Dendritic cell treated with granulocyte-macrophage colony-stimulating factor and Interleukin-4, amounts not matched to agents 40 ng/mL and 50 ng/mL, for 4 days (primary cell): ENCODE data around the gene SF3A2.
"Not testable (repeated sequence)": the region's sequence is repeated elsewhere in the genome, so short reads cannot be mapped to it uniquely, and the experiment has no call there.

ENCODE experiments used
- H3K27ac Mint-ChIP-seq: one replicate; pipeline ENCODE4 v1.8.0; 2022; ENCODE audit warnings: mild to moderate bottlenecking, mixed read lengths
- H3K27me3 Mint-ChIP-seq: one replicate; pipeline ENCODE4 v1.8.0; 2022; ENCODE audit warnings: mild to moderate bottlenecking, mixed read lengths
- H3K36me3 Mint-ChIP-seq: one replicate; pipeline ENCODE4 v1.8.0; 2022; ENCODE audit warnings: low read depth, mixed read lengths
- H3K4me1 Mint-ChIP-seq: one replicate; pipeline ENCODE4 v1.8.0; 2022; ENCODE audit warnings: low read depth, mixed read lengths
- H3K4me3 Mint-ChIP-seq: one replicate; pipeline ENCODE4 v1.8.0; 2022; ENCODE audit warnings: mild to moderate bottlenecking, moderate library complexity, mixed read lengths
- H3K9me3 Mint-ChIP-seq: one replicate; pipeline ENCODE4 v1.8.0; 2022; ENCODE audit warnings: mixed read lengths
- intact Hi-C: fragments of 100-400 bp; cut with micrococcal nuclease; formaldehyde crosslinking; loops from one replicate; pipeline ENCODE4 v1.15.0; 2022

The SF3A2 gene

GRCh38 chr19:2281265-2282061 lies 44.8 kb downstream of the SF3A2 start:
- intact Hi-C loops, H3K9me3 Mint-ChIP-seq, H3K27me3 Mint-ChIP-seq: not testable (repeated sequence)
- H3K4me3 Mint-ChIP-seq, result peak overlapping the region; percentile 88
- peak overlapping the region; percentile 93 for H3K27ac Mint-ChIP-seq
- peaks cover 38% of the 10 kb centered on the region for H3K36me3 Mint-ChIP-seq
- peaks cover 60% of the 10 kb centered on the region for H3K4me1 Mint-ChIP-seq

GRCh38 chr19:2282062-2282861 lies 45.6 kb downstream of the SF3A2 start, which contains the start of gene PEAK3:
TSS of gene PEAK3 (minus strand) at chr19:2282175. CDS start at chr19:2280931, 1,244 bp downstream.
- intact Hi-C loops, result no loop called here
- peaks cover 13% of the 10 kb centered on the region for H3K27me3 Mint-ChIP-seq
- H3K4me3 Mint-ChIP-seq, result peak within 1 kb of the TSS; percentile 88
- peak within 1 kb of the TSS; percentile 93 for H3K27ac Mint-ChIP-seq
- H3K9me3 Mint-ChIP-seq, result no peaks in the 10 kb centered on the region
- H3K36me3 Mint-ChIP-seq, result peaks cover 30% of the 10 kb centered on the region
- H3K4me1 Mint-ChIP-seq, result peaks cover 53% of the 10 kb centered on the region

- peaks cover 55% of the 10 kb centered on the region for H3K4me1 Mint-ChIP-seq
- H3K27me3 Mint-ChIP-seq, result peaks cover 16% of the 10 kb centered on the region
- H3K27ac Mint-ChIP-seq, result peak overlapping the region; percentile 93
- intact Hi-C loops, result no loop called here
- H3K4me3 Mint-ChIP-seq, result peak overlapping the region; percentile 88
- H3K9me3 Mint-ChIP-seq, result no peaks in the 10 kb centered on the region
- peaks cover 24% of the 10 kb centered on the region for H3K36me3 Mint-ChIP-seq
These were observed 46.2 kb downstream of the SF3A2 start for GRCh38 chr19:2282862-2283237.

- peaks cover 14% of the 10 kb centered on the region for H3K36me3 Mint-ChIP-seq
- H3K27me3 Mint-ChIP-seq, result peaks cover 28% of the 10 kb centered on the region
- intact Hi-C loops, result no loop called here
- H3K4me3 Mint-ChIP-seq, result no peak overlapping the region
- H3K27ac Mint-ChIP-seq, result no peak overlapping the region
- H3K4me1 Mint-ChIP-seq, result peaks cover 60% of the 10 kb centered on the region
- no peaks in the 10 kb centered on the region for H3K9me3 Mint-ChIP-seq
These were observed 47.3 kb downstream of the SF3A2 start for GRCh38 chr19:2283835-2284507.

GRCh38 chr19:2286402-2287140 lies 49.9 kb downstream of the SF3A2 start:
- intact Hi-C loops, result no loop called here
- Mint-ChIP-seq H3K36me3 (peaks cover 25% of the 10 kb centered on the region), H3K4me1 (peaks cover 61% of the 10 kb centered on the region), H3K27ac (peak overlapping the region; percentile 41), H3K27me3 (peaks cover 41% of the 10 kb centered on the region), H3K9me3 (no peaks in the 10 kb centered on the region), H3K4me3 (no peak overlapping the region)

GRCh38 chr19:2287585-2288337 lies 51.1 kb downstream of the SF3A2 start:
- Mint-ChIP-seq H3K36me3 (peaks cover 30% of the 10 kb centered on the region), H3K27ac (peak overlapping the region; percentile 88), H3K27me3 (peaks cover 46% of the 10 kb centered on the region), H3K9me3 (no peaks in the 10 kb centered on the region), H3K4me3 (no peak overlapping the region), H3K4me1 (peaks cover 60% of the 10 kb centered on the region)
- intact Hi-C loops, result no loop called here

GRCh38 chr19:2288338-2288817 lies 51.8 kb downstream of the SF3A2 start:
- Mint-ChIP-seq H3K4me1 (peaks cover 61% of the 10 kb centered on the region), H3K27ac (peak overlapping the region; percentile 88), H3K9me3 (no peaks in the 10 kb centered on the region), H3K27me3 (peaks cover 48% of the 10 kb centered on the region), H3K4me3 (no peak overlapping the region), H3K36me3 (peaks cover 36% of the 10 kb centered on the region)
- intact Hi-C loops, result no loop called here

- intact Hi-C loops, result no loop called here
- Mint-ChIP-seq H3K4me3 (peak overlapping the region; percentile 85), H3K27me3 (peaks cover 52% of the 10 kb centered on the region), H3K9me3 (no peaks in the 10 kb centered on the region), H3K4me1 (peaks cover 68% of the 10 kb centered on the region), H3K27ac (peak overlapping the region; percentile 88), H3K36me3 (peaks cover 43% of the 10 kb centered on the region)
These were observed 52.4 kb downstream of the SF3A2 start for GRCh38 chr19:2288818-2289713.

GRCh38 chr19:2289714-2290435 lies 53.3 kb downstream of the SF3A2 start:
- intact Hi-C loops, result no loop called here
- peak overlapping the region; percentile 85 for H3K4me3 Mint-ChIP-seq
- H3K27me3 Mint-ChIP-seq, result peaks cover 55% of the 10 kb centered on the region
- peak overlapping the region; percentile 88 for H3K27ac Mint-ChIP-seq
- peaks cover 76% of the 10 kb centered on the region for H3K4me1 Mint-ChIP-seq
- H3K36me3 Mint-ChIP-seq, result peaks cover 51% of the 10 kb centered on the region
- H3K9me3 Mint-ChIP-seq, result no peaks in the 10 kb centered on the region

GRCh38 chr19:2290441-2291184 lies 54.0 kb downstream of the SF3A2 start:
- peaks cover 53% of the 10 kb centered on the region for H3K27me3 Mint-ChIP-seq
- H3K27ac Mint-ChIP-seq, result peak overlapping the region; percentile 88
- peak overlapping the region; percentile 85 for H3K4me3 Mint-ChIP-seq
- H3K9me3 Mint-ChIP-seq, result no peaks in the 10 kb centered on the region
- intact Hi-C loops, result no loop called here
- H3K4me1 Mint-ChIP-seq, result peaks cover 73% of the 10 kb centered on the region
- H3K36me3 Mint-ChIP-seq, result peaks cover 59% of the 10 kb centered on the region

- peak overlapping the region; percentile 88 for H3K27ac Mint-ChIP-seq
- H3K4me3 Mint-ChIP-seq, result peak overlapping the region; percentile 85
- H3K27me3 Mint-ChIP-seq, result peaks cover 53% of the 10 kb centered on the region
- intact Hi-C loops, result no loop called here
- peaks cover 69% of the 10 kb centered on the region for H3K4me1 Mint-ChIP-seq
- peaks cover 65% of the 10 kb centered on the region for H3K36me3 Mint-ChIP-seq
- H3K9me3 Mint-ChIP-seq, result no peaks in the 10 kb centered on the region
These were observed 54.6 kb downstream of the SF3A2 start for GRCh38 chr19:2291185-2291751.
